Kidney (tissue), 14 donors: ENCODE measurements around the gene ZNF583. TPM values are rescaled to one million over a fixed set of nuclear protein-coding genes. Genes with fewer than 3 reads are reported as not detected.

ENCODE experiments used
- DNase-seq, 5 donors: peaks; one replicate each; pipeline ENCODE4 v3.0.0-alpha.2; 2013 to 2020
- FAIRE-seq: peaks from 2 replicates; lab custom pipeline; 2012; peaks lifted over from hg19 to GRCh38; lab: Jason Lieb, UNC
- H3K27ac ChIP-seq, 2 donors: one replicate each; pipeline ENCODE4 v1.7.0; 2013; ENCODE audit warnings: low read depth in 2 of 2, low read length in 2 of 2, inconsistent platforms in 1 of 2
- H3K27me3 ChIP-seq: one replicate; pipeline ENCODE4 v1.7.1; 2013; ENCODE audit warnings: low read length, inconsistent platforms; ENCODE audit not compliant: control insufficient read depth, insufficient read depth
- H3K36me3 ChIP-seq, 3 donors: one replicate each; pipeline versions ENCODE4 v1.7.0 to v1.7.1; 2013; ENCODE audit warnings: low read length in 3 of 3, control low read depth in 1 of 3, inconsistent platforms in 1 of 3; ENCODE audit not compliant: insufficient read depth in 3 of 3, control insufficient read depth in 2 of 3
- H3K4me1 ChIP-seq, 3 donors: one replicate each; pipeline versions ENCODE4 v1.7.0 to v1.7.1; 2013; ENCODE audit warnings: low read length in 3 of 3, inconsistent platforms in 1 of 3, low read depth in 1 of 3; ENCODE audit not compliant: control insufficient read depth in 2 of 3, insufficient read depth in 2 of 3
- H3K4me3 ChIP-seq, 3 donors: one replicate each; pipeline versions ENCODE4 v1.7.0 to v1.8.1; 2013; ENCODE audit warnings: low read length in 3 of 3, control low read depth in 1 of 3, inconsistent platforms in 1 of 3
- H3K9ac ChIP-seq, 3 donors: one replicate each; pipeline versions ENCODE4 v1.7.0 to v1.7.1; 2013; ENCODE audit warnings: low read length in 3 of 3, control low read depth in 1 of 3, inconsistent platforms in 1 of 3
- H3K9me3 ChIP-seq, 3 donors: one replicate each; pipeline versions ENCODE4 v1.7.0 to v1.7.1; 2013; ENCODE audit warnings: low read length in 3 of 3, control low read depth in 1 of 3, inconsistent platforms in 1 of 3; ENCODE audit not compliant: control insufficient read depth in 2 of 3, insufficient read depth in 1 of 3
- intact Hi-C: fragments of 100-400 bp; cut with DNase I; formaldehyde crosslinking; loops from one replicate; pipeline ENCODE4 v1.11.1; 2022
- polyA plus RNA-seq: library from polyadenylated mRNA; stranded (reverse); fragments of 350-450 nt; fragmentation: Illumina TruSeq; extraction: RNeasy Lipid Tissue Mini Kit (QIAGEN cat#74804); gene quantifications from one replicate; pipeline ENCODE4 v1.2.3, GENCODE V29; 2014; ENCODE audit warnings: low read depth, low replicate concordance; ENCODE audit not compliant: insufficient read depth
- total RNA-seq: library from RNA; stranded (reverse); fragmentation: NEBNext Ultra II Directional; extraction: Animal tissue kit (Norgen Biotek cat#: 25700); gene quantifications from one replicate; pipeline ENCODE4 v1.2.1, GENCODE V29; 2021
- TF ChIP-seq, protein P1 (sequence below): IDR thresholded peaks from 3 replicates; pipeline ENCODE4 v1.5.1; 2012; ENCODE audit warnings: mild to moderate bottlenecking, moderate library complexity, borderline replicate concordance; ENCODE audit not compliant: insufficient read depth; ENCODE audit errors: extremely low read depth
- donor health status: control.
- donor health status: control.
- donor health status: control.
- donor health status: control.
- donor health status: control.
- donor health status: DM: yes; HTN: yes; CAD: no.
- donor health status: Normal renal cell carcinoma (clear cell type).

The ZNF583 gene
- total and polyA plus RNA-seq, 2 donors from 2014 or later = 2.5 to 7.2 TPM

- H3K4me3 ChIP-seq = peak overlapping the region; percentile 96 to 100 (median 99)
- no peak for FAIRE-seq
- peaks cover 7 to 17% (median 16%) of the 10 kb centered on the region in 3 donors for H3K36me3 ChIP-seq
- intact Hi-C loops = no loop called here
- peak in 3 of 5 donors; percentile 10 to 30 (median 30) for DNase-seq
- no peaks in the 10 kb centered on the region for H3K27me3 ChIP-seq
- H3K27ac ChIP-seq = peak overlapping the region; percentile 96 to 97
- H3K4me1 ChIP-seq = peaks cover 10 to 20% (median 13%) of the 10 kb centered on the region in 3 donors
- TF ChIP-seq, protein P1, sequence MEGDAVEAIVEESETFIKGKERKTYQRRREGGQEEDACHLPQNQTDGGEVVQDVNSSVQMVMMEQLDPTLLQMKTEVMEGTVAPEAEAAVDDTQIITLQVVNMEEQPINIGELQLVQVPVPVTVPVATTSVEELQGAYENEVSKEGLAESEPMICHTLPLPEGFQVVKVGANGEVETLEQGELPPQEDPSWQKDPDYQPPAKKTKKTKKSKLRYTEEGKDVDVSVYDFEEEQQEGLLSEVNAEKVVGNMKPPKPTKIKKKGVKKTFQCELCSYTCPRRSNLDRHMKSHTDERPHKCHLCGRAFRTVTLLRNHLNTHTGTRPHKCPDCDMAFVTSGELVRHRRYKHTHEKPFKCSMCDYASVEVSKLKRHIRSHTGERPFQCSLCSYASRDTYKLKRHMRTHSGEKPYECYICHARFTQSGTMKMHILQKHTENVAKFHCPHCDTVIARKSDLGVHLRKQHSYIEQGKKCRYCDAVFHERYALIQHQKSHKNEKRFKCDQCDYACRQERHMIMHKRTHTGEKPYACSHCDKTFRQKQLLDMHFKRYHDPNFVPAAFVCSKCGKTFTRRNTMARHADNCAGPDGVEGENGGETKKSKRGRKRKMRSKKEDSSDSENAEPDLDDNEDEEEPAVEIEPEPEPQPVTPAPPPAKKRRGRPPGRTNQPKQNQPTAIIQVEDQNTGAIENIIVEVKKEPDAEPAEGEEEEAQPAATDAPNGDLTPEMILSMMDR = no peak
- H3K9me3 ChIP-seq = peaks cover 9 to 16% (median 10%) of the 10 kb centered on the region in 3 donors
- H3K9ac ChIP-seq = peak overlapping the region; percentile 59 to 100 (median 77)
Measured at GRCh38 chr19:56403261-56403660, 871 bp upstream of the ZNF583 start.

DNA sequence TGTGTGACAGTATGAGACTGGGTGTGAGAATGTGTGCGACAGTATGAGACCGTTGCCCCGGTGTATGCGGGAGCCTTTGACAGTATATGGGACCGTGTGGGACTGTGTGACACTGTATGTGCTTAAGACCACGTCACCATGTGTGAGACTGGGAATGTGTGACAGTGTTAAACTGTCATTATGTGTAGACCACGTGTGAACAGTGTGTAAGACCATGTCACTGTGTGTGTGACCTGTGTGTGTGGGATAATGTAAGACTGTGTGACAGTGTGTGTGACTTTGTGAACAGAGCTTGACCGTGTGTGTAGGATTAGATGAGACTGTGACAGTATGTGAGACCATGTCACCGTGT lies 549 bp downstream of the ZNF583 start:
- no peak for DNase-seq
- Histone ChIP-seq H3K9me3 (peaks cover 10 to 24% (median 16%) of the 10 kb centered on the region in 3 donors), H3K27ac (no peak overlapping the region), H3K9ac (peak overlapping the region; percentile 77 to 100 (median 87)), H3K27me3 (no peaks in the 10 kb centered on the region), H3K36me3 (peaks cover 14 to 27% (median 26%) of the 10 kb centered on the region in 3 donors), H3K4me3 (peak overlapping the region; percentile 96 to 100 (median 99)), H3K4me1 (peaks cover 10 to 20% (median 13%) of the 10 kb centered on the region in 3 donors)
- TF ChIP-seq, protein P1 = no peak
- intact Hi-C loops = no loop called here
- no peak for FAIRE-seq

DNA sequence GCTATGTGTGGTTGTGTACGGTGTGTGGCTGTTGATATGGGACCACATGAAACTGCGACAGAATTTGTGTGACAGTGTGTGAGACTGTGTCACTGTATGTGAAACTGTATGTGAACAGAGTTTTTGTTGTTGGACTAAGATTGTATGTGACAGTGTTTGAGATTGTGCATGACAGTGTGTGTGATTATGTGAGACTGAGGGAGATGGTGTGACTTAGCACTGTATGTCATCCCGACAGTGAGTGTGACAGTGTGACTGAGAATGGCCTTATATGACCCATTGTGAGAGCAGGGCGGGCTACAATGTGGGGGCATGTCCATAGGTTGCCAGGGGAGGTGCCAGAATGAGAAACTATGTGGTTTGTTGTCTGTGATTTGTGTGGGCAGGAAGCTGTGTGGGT lies 930 bp downstream of the ZNF583 start:
- Histone ChIP-seq H3K27me3 (no peaks in the 10 kb centered on the region), H3K36me3 (peaks cover 16 to 27% (median 22%) of the 10 kb centered on the region in 3 donors), H3K4me3 (peak overlapping the region; percentile 96 to 100 (median 99)), H3K9ac (peak overlapping the region in 2 of 3 donors; percentile 77 to 100), H3K27ac (no peak overlapping the region), H3K9me3 (peaks cover 10 to 21% (median 16%) of the 10 kb centered on the region in 3 donors), H3K4me1 (peaks cover 10 to 20% (median 13%) of the 10 kb centered on the region in 3 donors)
- intact Hi-C loops = no loop called here
- DNase-seq (no peak), FAIRE-seq (no peak)
- TF ChIP-seq, protein P1 = no peak
